Measurements from ENCODE around the gene DISC1.

DNA sequence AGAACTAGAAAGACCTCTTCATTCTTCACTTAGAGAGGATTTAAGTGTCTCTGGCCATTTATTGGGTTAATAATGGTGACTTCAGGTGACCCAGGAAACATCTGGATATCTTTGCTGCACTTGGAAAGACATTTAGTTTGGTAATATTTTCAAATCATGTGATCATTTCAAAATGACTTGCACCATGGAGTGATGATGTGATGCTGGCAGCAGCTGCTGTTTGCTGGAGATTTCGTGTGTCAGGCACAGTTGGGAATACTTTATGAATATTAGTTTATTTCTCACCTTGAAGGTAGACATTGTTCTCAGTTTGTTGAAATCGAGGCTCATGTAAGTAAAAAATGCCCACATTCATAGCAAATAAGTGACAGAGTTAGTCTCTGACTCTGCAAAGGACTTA lies 236.0 kb downstream of the DISC1 start:
- TF ChIP-seq EP300 (IDR thresholded peaks at IDR 0.05) (no peak), POLR2A (IDR thresholded peaks at IDR 0.05) (no peak), POLR2AphosphoS5 (IDR thresholded peaks at IDR 0.05) (no peak)
- TF ChIP-seq, protein P1, sequence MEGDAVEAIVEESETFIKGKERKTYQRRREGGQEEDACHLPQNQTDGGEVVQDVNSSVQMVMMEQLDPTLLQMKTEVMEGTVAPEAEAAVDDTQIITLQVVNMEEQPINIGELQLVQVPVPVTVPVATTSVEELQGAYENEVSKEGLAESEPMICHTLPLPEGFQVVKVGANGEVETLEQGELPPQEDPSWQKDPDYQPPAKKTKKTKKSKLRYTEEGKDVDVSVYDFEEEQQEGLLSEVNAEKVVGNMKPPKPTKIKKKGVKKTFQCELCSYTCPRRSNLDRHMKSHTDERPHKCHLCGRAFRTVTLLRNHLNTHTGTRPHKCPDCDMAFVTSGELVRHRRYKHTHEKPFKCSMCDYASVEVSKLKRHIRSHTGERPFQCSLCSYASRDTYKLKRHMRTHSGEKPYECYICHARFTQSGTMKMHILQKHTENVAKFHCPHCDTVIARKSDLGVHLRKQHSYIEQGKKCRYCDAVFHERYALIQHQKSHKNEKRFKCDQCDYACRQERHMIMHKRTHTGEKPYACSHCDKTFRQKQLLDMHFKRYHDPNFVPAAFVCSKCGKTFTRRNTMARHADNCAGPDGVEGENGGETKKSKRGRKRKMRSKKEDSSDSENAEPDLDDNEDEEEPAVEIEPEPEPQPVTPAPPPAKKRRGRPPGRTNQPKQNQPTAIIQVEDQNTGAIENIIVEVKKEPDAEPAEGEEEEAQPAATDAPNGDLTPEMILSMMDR (IDR thresholded peaks at IDR 0.05), result no peak
